ENCODE data around the gene ANKRD63. TPM values are rescaled to one million over a fixed set of nuclear protein-coding genes. Genes with fewer than 3 reads are reported as not detected.

The ANKRD63 gene
- total and polyA plus RNA-seq, 9 of the 15 experiments (the other 6 are each of a cell fraction or from before 2014, with no cell fraction given) = 1.3 to 2.0 (median 1.8) TPM; not detected in 6

DNA sequence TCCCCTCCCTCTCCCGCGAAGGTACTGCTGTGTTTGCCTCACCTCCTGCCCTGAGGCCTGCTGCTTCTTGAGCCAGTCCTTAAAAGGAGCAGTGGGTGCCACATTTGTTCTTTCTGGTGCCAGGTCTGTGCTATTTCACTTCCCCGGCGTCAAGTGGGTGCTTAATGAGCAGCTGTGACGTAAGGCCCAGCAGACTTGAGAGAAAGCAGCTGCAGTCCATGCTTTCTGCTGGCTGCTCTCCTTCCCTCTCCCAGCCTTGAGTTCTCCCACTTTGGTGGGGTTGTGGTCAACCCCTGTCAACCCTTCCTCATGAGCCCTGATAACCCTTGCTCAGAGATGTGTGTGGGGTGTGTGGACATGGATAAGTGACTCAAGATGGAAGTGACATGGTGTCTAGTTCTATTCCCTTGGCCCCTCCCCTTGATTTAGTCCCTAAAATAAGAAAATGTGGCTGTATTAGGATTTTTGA is 47.5 kb upstream of the ANKRD63 start (continued):
- TF ChIP-seq, protein P1, sequence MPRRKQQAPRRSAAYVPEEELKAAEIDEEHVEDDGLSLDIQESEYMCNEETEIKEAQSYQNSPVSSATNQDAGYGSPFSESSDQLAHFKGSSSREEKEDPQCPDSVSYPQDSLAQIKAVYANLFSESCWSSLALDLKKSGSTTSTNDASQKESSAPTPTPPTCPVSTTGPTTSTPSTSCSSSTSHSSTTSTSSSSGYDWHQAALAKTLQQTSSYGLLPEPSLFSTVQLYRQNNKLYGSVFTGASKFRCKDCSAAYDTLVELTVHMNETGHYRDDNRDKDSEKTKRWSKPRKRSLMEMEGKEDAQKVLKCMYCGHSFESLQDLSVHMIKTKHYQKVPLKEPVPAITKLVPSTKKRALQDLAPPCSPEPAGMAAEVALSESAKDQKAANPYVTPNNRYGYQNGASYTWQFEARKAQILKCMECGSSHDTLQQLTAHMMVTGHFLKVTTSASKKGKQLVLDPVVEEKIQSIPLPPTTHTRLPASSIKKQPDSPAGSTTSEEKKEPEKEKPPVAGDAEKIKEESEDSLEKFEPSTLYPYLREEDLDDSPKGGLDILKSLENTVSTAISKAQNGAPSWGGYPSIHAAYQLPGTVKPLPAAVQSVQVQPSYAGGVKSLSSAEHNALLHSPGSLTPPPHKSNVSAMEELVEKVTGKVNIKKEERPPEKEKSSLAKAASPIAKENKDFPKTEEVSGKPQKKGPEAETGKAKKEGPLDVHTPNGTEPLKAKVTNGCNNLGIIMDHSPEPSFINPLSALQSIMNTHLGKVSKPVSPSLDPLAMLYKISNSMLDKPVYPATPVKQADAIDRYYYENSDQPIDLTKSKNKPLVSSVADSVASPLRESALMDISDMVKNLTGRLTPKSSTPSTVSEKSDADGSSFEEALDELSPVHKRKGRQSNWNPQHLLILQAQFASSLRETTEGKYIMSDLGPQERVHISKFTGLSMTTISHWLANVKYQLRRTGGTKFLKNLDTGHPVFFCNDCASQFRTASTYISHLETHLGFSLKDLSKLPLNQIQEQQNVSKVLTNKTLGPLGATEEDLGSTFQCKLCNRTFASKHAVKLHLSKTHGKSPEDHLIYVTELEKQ (CRISPR knock-in tag; IDR thresholded peaks at IDR 0.05) = no peak
- TF ChIP-seq BRD4 (IDR thresholded peaks at IDR 0.05) (no peak), CXXC5 (CRISPR knock-in tag; IDR thresholded peaks at IDR 0.05) (0 out of 2 replicates have a peak, but pooled peaks have one; percentile 28), PML (IDR thresholded peaks at IDR 0.05; ENCODE audit: low read length) (peak; percentile 51; the same call in 1 of the 2 replicates), MXI1 (IDR thresholded peaks at IDR 0.05; ENCODE audit: low read depth, low read length) (0 out of 2 replicates have a peak, but pooled peaks have one; percentile 43), CBX3 (IDR thresholded peaks at IDR 0.05; ENCODE audit: borderline replicate concordance in 1 of 2, low read length in 2 of 2) (peak in 1 of 2 experiments; percentile 34; a peak in 1 of 3 replicates), MIER1 (IDR thresholded peaks at IDR 0.05; ENCODE audit: low read depth) (no peak), PTBP1 (IDR thresholded peaks at IDR 0.05; ENCODE audit: low read depth, low read length) (no peak), NFE2 (IDR thresholded peaks at IDR 0.05; ENCODE audit: low read depth) (peak; percentile 17; the same call in 1 of the 2 replicates), HLTF (IDR thresholded peaks at IDR 0.05) (no peak), RUNX1 (IDR thresholded peaks at IDR 0.05; ENCODE audit: low read depth) (peak; percentile 54; the same call in 1 of the 2 replicates), ELF4 (CRISPR knock-in tag; IDR thresholded peaks at IDR 0.05) (no peak), PHB2 (IDR thresholded peaks at IDR 0.05; ENCODE audit: low read depth) (no peak), MTA2 (IDR thresholded peaks at IDR 0.05; ENCODE audit: low read depth) (peak; percentile 62), KDM1A (IDR thresholded peaks at IDR 0.05) (peak; percentile 15; a peak in 1 of 4 replicates), ELF2 (CRISPR knock-in tag; IDR thresholded peaks at IDR 0.05) (no peak), ZNF263 (CRISPR knock-in tag; IDR thresholded peaks at IDR 0.05; ENCODE audit: borderline replicate concordance) (no peak)
- TF ChIP-seq, protein P2, sequence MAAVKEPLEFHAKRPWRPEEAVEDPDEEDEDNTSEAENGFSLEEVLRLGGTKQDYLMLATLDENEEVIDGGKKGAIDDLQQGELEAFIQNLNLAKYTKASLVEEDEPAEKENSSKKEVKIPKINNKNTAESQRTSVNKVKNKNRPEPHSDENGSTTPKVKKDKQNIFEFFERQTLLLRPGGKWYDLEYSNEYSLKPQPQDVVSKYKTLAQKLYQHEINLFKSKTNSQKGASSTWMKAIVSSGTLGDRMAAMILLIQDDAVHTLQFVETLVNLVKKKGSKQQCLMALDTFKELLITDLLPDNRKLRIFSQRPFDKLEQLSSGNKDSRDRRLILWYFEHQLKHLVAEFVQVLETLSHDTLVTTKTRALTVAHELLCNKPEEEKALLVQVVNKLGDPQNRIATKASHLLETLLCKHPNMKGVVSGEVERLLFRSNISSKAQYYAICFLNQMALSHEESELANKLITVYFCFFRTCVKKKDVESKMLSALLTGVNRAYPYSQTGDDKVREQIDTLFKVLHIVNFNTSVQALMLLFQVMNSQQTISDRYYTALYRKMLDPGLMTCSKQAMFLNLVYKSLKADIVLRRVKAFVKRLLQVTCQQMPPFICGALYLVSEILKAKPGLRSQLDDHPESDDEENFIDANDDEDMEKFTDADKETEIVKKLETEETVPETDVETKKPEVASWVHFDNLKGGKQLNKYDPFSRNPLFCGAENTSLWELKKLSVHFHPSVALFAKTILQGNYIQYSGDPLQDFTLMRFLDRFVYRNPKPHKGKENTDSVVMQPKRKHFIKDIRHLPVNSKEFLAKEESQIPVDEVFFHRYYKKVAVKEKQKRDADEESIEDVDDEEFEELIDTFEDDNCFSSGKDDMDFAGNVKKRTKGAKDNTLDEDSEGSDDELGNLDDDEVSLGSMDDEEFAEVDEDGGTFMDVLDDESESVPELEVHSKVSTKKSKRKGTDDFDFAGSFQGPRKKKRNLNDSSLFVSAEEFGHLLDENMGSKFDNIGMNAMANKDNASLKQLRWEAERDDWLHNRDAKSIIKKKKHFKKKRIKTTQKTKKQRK (IDR thresholded peaks at IDR 0.05; ENCODE audit: borderline replicate concordance, low read depth, low read length) = no peak
- TF ChIP-seq, protein P3, sequence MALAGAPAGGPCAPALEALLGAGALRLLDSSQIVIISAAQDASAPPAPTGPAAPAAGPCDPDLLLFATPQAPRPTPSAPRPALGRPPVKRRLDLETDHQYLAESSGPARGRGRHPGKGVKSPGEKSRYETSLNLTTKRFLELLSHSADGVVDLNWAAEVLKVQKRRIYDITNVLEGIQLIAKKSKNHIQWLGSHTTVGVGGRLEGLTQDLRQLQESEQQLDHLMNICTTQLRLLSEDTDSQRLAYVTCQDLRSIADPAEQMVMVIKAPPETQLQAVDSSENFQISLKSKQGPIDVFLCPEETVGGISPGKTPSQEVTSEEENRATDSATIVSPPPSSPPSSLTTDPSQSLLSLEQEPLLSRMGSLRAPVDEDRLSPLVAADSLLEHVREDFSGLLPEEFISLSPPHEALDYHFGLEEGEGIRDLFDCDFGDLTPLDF (CRISPR knock-in tag; IDR thresholded peaks at IDR 0.05) = no peak
- TF ChIP-seq, protein P4, sequence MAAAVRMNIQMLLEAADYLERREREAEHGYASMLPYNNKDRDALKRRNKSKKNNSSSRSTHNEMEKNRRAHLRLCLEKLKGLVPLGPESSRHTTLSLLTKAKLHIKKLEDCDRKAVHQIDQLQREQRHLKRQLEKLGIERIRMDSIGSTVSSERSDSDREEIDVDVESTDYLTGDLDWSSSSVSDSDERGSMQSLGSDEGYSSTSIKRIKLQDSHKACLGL (CRISPR knock-in tag; IDR thresholded peaks at IDR 0.05; ENCODE audit: borderline replicate concordance, poor library complexity, severe bottlenecking) = no peak
- TF ChIP-seq, protein P5, sequence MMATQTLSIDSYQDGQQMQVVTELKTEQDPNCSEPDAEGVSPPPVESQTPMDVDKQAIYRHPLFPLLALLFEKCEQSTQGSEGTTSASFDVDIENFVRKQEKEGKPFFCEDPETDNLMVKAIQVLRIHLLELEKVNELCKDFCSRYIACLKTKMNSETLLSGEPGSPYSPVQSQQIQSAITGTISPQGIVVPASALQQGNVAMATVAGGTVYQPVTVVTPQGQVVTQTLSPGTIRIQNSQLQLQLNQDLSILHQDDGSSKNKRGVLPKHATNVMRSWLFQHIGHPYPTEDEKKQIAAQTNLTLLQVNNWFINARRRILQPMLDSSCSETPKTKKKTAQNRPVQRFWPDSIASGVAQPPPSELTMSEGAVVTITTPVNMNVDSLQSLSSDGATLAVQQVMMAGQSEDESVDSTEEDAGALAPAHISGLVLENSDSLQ (IDR thresholded peaks at IDR 0.05) = peak; percentile 71

Data from K562 (cell line).